Measurements from ENCODE around the gene IDS.

- TF ChIP-seq CTCF (IDR thresholded peaks at IDR 0.05; ENCODE audit: low read length), result no peak
- no peak for TF ChIP-seq EZH2 (optimal IDR thresholded peaks at IDR 0.05; ENCODE audit: low read depth, low read length)
- no peak for TF ChIP-seq EZH2phosphoT487 (IDR thresholded peaks at IDR 0.05; ENCODE audit: low read length)
Measured at GRCh38 chrX:149473092-149473491, 32.0 kb downstream of the IDS start.
